Left kidney (tissue), 1 donor: ENCODE measurements around the gene DDX28. TPM values are rescaled to one million over a fixed set of nuclear protein-coding genes. Genes with fewer than 3 reads are reported as not detected.

Source experiments
- polyA plus RNA-seq: library from polyadenylated mRNA; unstranded; fragments of 120-200 nt; gene quantifications from one replicate; pipeline ENCODE4 v1.2.1, GENCODE V29; 2013; ENCODE audit not compliant: insufficient read length

The DDX28 gene
- polyA plus RNA-seq, 1 donor, result 8.8 TPM

Other genes with a start within 250 kb of the DDX28 start
- gene RANBP10, start 216.7 kb downstream of the DDX28 start, polyA plus RNA-seq, result 29.3 TPM
- 7.8 TPM for gene TSNAXIP1, start 216.3 kb downstream of the DDX28 start, polyA plus RNA-seq
- 26.1 TPM for gene THAP11, start 180.9 kb downstream of the DDX28 start, polyA plus RNA-seq
- 128 TPM for gene NUTF2, start 176.3 kb downstream of the DDX28 start, polyA plus RNA-seq
- gene CENPT, start 175.5 kb downstream of the DDX28 start, polyA plus RNA-seq, result 51.7 TPM
- gene EDC4, start 150.2 kb downstream of the DDX28 start, polyA plus RNA-seq, result 92.2 TPM
- not detected for gene NRN1L, start 138.3 kb downstream of the DDX28 start, polyA plus RNA-seq
- gene PSKH1, start 130.0 kb downstream of the DDX28 start, polyA plus RNA-seq, result 33.7 TPM
- gene CTRL, start 91.4 kb downstream of the DDX28 start, polyA plus RNA-seq, result 8.0 TPM
- 17.3 TPM for gene PSMB10, start 86.4 kb downstream of the DDX28 start, polyA plus RNA-seq
- 21.9 TPM for gene LCAT, start 79.1 kb downstream of the DDX28 start, polyA plus RNA-seq
- gene SLC12A4, start 54.6 kb downstream of the DDX28 start, polyA plus RNA-seq, result 39.1 TPM
- gene DPEP3, start 42.7 kb downstream of the DDX28 start, polyA plus RNA-seq, result 0.08 TPM
- gene DPEP2, start 23.7 kb downstream of the DDX28 start, polyA plus RNA-seq, result 1.2 TPM
- not detected for gene DPEP2NB, start 7.3 kb downstream of the DDX28 start, polyA plus RNA-seq
- 15.7 TPM for gene DUS2, start 52 bp upstream of the DDX28 start, polyA plus RNA-seq
- gene NFATC3, start 62.1 kb upstream of the DDX28 start, polyA plus RNA-seq, result 38.0 TPM
- gene ESRP2, start 212.9 kb upstream of the DDX28 start, polyA plus RNA-seq, result 33.5 TPM
- gene PLA2G15, start 222.1 kb upstream of the DDX28 start, polyA plus RNA-seq, result 22.9 TPM
- 18.1 TPM for gene SLC7A6, start 241.3 kb upstream of the DDX28 start, polyA plus RNA-seq